ENCODE results near the gene FXYD2.

- TF ChIP-seq CTCF (IDR thresholded peaks at IDR 0.05) (no peak), POLR2A (IDR thresholded peaks at IDR 0.05) (no peak)
Observed at GRCh38 chr11:117860139-117860538, 35.6 kb upstream of the FXYD2 start.
